Pancreas (tissue), 10 donors: ENCODE data around the gene NINL. TPM values are rescaled to one million over a fixed set of nuclear protein-coding genes. Genes with fewer than 3 reads are reported as not detected.

Experiments
- ATAC-seq, 4 donors: fragments of 200-7000 bp; cut with Tn5 transposase; one replicate each; pipeline versions ENCODE4 v1.8.0 to v1.9.1; 2020; ENCODE audit warnings: mild to moderate bottlenecking in 4 of 4, moderate library complexity in 4 of 4
- DNase-seq, 6 donors: peaks; one replicate each; pipeline ENCODE4 v3.0.0-alpha.2; 2020
- FAIRE-seq: peaks from 2 replicates; lab custom pipeline; 2012; peaks lifted over from hg19 to GRCh38; lab: Jason Lieb, UNC
- H3K27ac ChIP-seq, 4 donors: fragments of 200-600 bp; sonication (generic); 1 replicate in 3 of 4; 2 replicates in 1 of 4; pipeline versions ENCODE4 v1.5.0 to v1.8.0; 2020
- H3K27me3 ChIP-seq, 4 donors: fragments of 200-600 bp; one replicate each; pipeline ENCODE4 v1.8.0; 2021
- H3K36me3 ChIP-seq, 3 donors: fragments of 200-600 bp; sonication (generic) in 1 of 3; one replicate each; pipeline versions ENCODE4 v1.5.0 to v1.8.0; 2020 to 2021
- H3K4me1 ChIP-seq, 3 donors: fragments of 200-600 bp; one replicate each; pipeline ENCODE4 v1.8.0; 2021
- H3K4me3 ChIP-seq, 4 donors: fragments of 200-600 bp; sonication (generic) in 2 of 4; one replicate each; pipeline versions ENCODE4 v1.5.0 to v1.8.0; 2020 to 2021
- H3K9me3 ChIP-seq, 4 donors: fragments of 200-600 bp; one replicate each; pipeline ENCODE4 v1.8.0; 2021
- WGBS, 2 donors: extraction: QIAGEN DNeasy Blood & Tissue Kit; methylation state at CpG; one replicate each; pipeline ENCODE4 v1.1.7; 2013; 5-methylcytosine and 5-hydroxymethylcytosine counted together
- intact Hi-C, 3 donors: fragments of 100-400 bp; cut with DNase I; formaldehyde crosslinking; loops; one replicate each; pipeline versions ENCODE4 v1.11.1 to v1.14.2; 2022
- polyA plus RNA-seq, 2 donors: library from polyadenylated mRNA; stranded (reverse); fragments of 200-250 nt; gene quantifications; one replicate each; pipeline ENCODE4 v1.2.3, GENCODE V29; 2013
- total RNA-seq, 6 donors: library from RNA; stranded (reverse); fragmentation: NEBNext Ultra II Directional in 4 of 6; extraction: Animal tissue kit (Norgen Biotek cat#: 25700) in 4 of 6; gene quantifications; one replicate each; pipeline versions ENCODE4 v1.2.1 to v1.2.4, GENCODE V29; 2021 to 2023
- TF ChIP-seq, protein P1 (sequence below), 4 donors: fragments of 200-600 bp; sonication (generic) in 3 of 4; IDR thresholded peaks; one replicate each; pipeline versions ENCODE4 v1.5.0 to v1.8.0; 2021; ENCODE audit warnings: antibody characterized with exemption in 4 of 4
- donor health status: healthy with polysubstance abuse.
- donor health status: DM: no; HTN: no; CAD: no; lungs with moderate emphysema.
- donor health status: DM: no; HTN: no; CAD: no.
- donor health status: control.
- donor health status: control.
- donor health status: Bipolar disorder and iron deficiency.
- donor health status: DM: yes; HTN: yes; CAD: no.
- donor health status: DM: no; HTN: no; CAD: no.
- donor health status: DM: no; HTN: no; CAD: no.
- donor health status: DM: yes; HTN: yes; CAD: no.

NINL gene
- total and polyA plus RNA-seq, 8 donors = 5.1 to 19.4 (median 6.5) TPM

DNA sequence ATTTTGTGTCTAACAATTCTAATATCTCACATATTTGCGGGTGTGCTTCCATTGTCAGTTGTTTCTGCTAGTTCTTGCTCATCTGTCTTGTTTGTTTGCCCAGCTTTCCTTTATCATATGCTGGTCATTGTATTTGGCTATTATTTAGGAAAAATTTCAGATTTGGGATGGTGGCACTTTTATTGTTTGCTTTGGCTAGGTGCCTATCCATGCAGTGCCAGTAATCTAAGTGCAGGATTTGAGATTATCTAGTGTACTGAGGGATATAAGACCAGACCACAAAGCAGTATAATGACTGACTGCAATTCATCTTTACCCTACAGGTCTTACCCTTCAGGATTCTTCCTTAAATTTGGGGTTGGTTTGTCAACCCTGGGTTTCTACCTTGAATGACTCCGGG, 63.9 kb downstream of the NINL start:
- TF ChIP-seq, protein P1, sequence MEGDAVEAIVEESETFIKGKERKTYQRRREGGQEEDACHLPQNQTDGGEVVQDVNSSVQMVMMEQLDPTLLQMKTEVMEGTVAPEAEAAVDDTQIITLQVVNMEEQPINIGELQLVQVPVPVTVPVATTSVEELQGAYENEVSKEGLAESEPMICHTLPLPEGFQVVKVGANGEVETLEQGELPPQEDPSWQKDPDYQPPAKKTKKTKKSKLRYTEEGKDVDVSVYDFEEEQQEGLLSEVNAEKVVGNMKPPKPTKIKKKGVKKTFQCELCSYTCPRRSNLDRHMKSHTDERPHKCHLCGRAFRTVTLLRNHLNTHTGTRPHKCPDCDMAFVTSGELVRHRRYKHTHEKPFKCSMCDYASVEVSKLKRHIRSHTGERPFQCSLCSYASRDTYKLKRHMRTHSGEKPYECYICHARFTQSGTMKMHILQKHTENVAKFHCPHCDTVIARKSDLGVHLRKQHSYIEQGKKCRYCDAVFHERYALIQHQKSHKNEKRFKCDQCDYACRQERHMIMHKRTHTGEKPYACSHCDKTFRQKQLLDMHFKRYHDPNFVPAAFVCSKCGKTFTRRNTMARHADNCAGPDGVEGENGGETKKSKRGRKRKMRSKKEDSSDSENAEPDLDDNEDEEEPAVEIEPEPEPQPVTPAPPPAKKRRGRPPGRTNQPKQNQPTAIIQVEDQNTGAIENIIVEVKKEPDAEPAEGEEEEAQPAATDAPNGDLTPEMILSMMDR (IDR thresholded peaks at IDR 0.05) = no peak
- no peaks in the 10 kb centered on the region for H3K4me1 ChIP-seq
- intact Hi-C loops = no loop called here
- WGBS, 2 donors = 47 to 55% methylated on average over 2 of the region's 2 CpGs
- no peaks in the 10 kb centered on the region for H3K9me3 ChIP-seq
- H3K27ac ChIP-seq = no peak overlapping the region
- no peaks in the 10 kb centered on the region for H3K27me3 ChIP-seq
- H3K36me3 ChIP-seq = no peaks in the 10 kb centered on the region
- DNase-seq = no peak
- FAIRE-seq = no peak
- H3K4me3 ChIP-seq = no peak overlapping the region
- ATAC-seq = no peak

DNA sequence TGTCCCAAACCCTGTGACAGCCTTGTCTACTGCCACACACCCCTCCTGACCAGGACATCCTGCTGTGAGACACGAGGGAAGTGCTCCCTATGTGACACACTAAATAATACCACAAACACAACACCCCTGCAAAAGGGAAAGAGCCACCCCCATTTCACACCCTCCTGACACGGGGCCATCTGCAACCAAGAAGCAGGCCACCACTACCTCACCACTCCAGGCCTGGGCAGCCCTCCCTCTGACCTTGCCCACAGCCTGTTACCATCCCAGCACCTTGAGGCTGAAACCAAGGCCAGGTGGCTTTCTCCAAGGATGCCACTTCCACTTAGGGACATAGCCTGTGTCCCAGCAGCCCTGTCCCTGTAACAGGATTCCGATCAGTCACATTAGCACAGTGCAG, 68.2 kb downstream of the NINL start:
- H3K4me1 ChIP-seq = no peaks in the 10 kb centered on the region
- DNase-seq (peak in 1 of 6 donors; percentile 3), FAIRE-seq (no peak), ATAC-seq (no peak)
- no peaks in the 10 kb centered on the region for H3K9me3 ChIP-seq
- intact Hi-C loops = no loop called here
- H3K27ac ChIP-seq = no peak overlapping the region
- no peak overlapping the region for H3K4me3 ChIP-seq
- peaks cover 0 to 10% (median 0%) of the 10 kb centered on the region in 3 donors for H3K36me3 ChIP-seq
- TF ChIP-seq, protein P1 (IDR thresholded peaks at IDR 0.05) = no peak
- no peaks in the 10 kb centered on the region for H3K27me3 ChIP-seq
- WGBS, 2 donors = 85 to 95% methylated on average over 3 of the region's 3 CpGs

DNA sequence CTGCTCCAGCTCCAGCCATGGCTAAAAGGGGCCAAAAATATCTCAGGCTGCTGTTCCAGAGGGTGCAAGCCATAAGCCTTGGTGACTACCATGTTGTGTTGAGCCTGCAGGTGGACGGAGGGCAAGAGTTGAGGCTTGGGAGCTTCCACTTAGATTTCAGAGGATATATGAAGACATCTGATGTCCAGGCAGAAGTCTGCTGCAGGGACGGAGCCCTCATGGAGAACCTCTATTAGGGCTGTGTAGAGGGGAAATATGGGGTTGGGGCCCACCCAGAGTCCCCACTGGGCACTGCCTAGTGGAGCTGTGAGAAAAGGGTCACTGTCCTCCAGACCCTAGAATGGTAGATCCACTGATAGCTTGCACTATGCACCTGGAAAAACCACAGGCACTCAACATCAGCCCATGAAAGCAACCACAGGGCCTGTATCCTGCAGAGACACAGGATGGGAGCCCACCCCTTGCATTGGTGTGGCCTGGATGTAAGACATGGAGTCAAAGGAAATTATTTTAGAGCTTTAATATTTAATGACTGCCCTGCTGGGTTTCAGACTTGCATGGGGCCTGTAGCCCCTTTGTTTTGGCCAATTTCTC, 70.5 kb downstream of the NINL start:
- Histone ChIP-seq H3K36me3 (peaks cover 0 to 10% (median 0%) of the 10 kb centered on the region in 3 donors), H3K9me3 (no peaks in the 10 kb centered on the region), H3K4me3 (no peak overlapping the region), H3K27me3 (no peaks in the 10 kb centered on the region), H3K27ac (no peak overlapping the region), H3K4me1 (no peaks in the 10 kb centered on the region)
- no peak for DNase-seq
- WGBS, 2 donors = 94 to 100% methylated on average over 2 of the region's 2 CpGs
- TF ChIP-seq, protein P1 (IDR thresholded peaks at IDR 0.05) = no peak
- no peak for ATAC-seq
- FAIRE-seq = no peak
- intact Hi-C loops = no loop called here

DNA sequence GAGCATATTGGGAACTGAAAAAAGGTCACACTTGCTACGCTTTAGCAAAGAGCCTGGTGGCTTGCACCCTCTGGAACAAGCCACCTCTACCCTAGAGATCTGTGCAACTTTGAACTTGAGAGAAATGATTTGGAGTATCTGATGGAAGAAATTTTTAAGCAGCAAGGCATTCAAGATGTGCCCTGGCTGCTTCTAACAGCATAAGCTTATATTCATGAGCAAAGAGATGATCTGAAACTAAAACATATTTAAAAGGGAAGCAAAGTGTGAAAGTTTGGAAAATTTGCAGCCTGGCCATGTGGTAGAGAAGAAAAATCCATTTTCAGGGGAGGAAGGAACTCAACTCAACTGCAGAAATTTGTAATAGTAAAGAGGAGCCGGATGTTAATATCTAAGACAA, 71.1 kb downstream of the NINL start:
- intact Hi-C loops = no loop called here
- H3K9me3 ChIP-seq = no peaks in the 10 kb centered on the region
- TF ChIP-seq, protein P1 (IDR thresholded peaks at IDR 0.05) = no peak
- H3K4me1 ChIP-seq = no peaks in the 10 kb centered on the region
- no peak for DNase-seq
- FAIRE-seq = no peak
- peaks cover 0 to 14% (median 0%) of the 10 kb centered on the region in 3 donors for H3K36me3 ChIP-seq
- H3K27me3 ChIP-seq = no peaks in the 10 kb centered on the region
- WGBS, 2 donors = 94 to 96% methylated on average over 2 of the region's 2 CpGs
- ATAC-seq = no peak
- H3K27ac ChIP-seq = no peak overlapping the region
- no peak overlapping the region for H3K4me3 ChIP-seq

DNA sequence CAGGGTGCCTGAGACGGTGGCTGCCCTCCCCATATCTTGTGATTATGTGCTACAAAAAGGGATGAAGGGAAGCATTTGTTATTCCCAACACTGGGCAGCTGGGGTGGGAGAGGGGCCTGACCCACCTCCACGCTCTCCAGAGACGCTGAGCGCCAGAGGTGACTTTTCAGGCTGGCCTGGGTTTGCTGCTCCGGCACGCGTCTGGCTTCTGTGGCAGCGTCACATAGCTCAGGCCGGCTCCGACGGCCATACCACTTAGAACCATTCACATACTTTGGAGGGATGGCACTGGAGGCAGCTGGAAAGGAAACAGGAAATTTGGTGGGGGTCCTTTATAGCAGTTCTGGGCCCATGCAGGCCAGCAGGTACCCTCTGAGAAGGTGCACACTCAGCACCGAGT, 72.6 kb downstream of the NINL start:
- H3K36me3 ChIP-seq = peaks cover 0 to 19% (median 0%) of the 10 kb centered on the region in 3 donors
- 96 to 98% methylated on average over 12 of the region's 12 CpGs for WGBS, 2 donors

More for the DNA sequence above, 72.6 kb downstream of the NINL start:
- peaks cover 0 to 5% (median 0%) of the 10 kb centered on the region in 3 donors for H3K4me1 ChIP-seq
- intact Hi-C loops = no loop called here
- H3K9me3 ChIP-seq = no peaks in the 10 kb centered on the region
- DNase-seq = peak in 2 of 6 donors; percentile 5 to 39
- H3K27ac ChIP-seq = no peak overlapping the region
- FAIRE-seq = no peak
- ATAC-seq = no peak
- no peak overlapping the region for H3K4me3 ChIP-seq
- H3K27me3 ChIP-seq = no peaks in the 10 kb centered on the region
- TF ChIP-seq, protein P1 (IDR thresholded peaks at IDR 0.05) = no peak
